ENCODE measurements around the gene ACTG2. TPM values are rescaled to one million over a fixed set of nuclear protein-coding genes. Genes with fewer than 3 reads are reported as not detected.

The ACTG2 gene
- total and polyA plus RNA-seq, 2 experiments from 2014 or later = 20.3 to 41.1 TPM

DNA sequence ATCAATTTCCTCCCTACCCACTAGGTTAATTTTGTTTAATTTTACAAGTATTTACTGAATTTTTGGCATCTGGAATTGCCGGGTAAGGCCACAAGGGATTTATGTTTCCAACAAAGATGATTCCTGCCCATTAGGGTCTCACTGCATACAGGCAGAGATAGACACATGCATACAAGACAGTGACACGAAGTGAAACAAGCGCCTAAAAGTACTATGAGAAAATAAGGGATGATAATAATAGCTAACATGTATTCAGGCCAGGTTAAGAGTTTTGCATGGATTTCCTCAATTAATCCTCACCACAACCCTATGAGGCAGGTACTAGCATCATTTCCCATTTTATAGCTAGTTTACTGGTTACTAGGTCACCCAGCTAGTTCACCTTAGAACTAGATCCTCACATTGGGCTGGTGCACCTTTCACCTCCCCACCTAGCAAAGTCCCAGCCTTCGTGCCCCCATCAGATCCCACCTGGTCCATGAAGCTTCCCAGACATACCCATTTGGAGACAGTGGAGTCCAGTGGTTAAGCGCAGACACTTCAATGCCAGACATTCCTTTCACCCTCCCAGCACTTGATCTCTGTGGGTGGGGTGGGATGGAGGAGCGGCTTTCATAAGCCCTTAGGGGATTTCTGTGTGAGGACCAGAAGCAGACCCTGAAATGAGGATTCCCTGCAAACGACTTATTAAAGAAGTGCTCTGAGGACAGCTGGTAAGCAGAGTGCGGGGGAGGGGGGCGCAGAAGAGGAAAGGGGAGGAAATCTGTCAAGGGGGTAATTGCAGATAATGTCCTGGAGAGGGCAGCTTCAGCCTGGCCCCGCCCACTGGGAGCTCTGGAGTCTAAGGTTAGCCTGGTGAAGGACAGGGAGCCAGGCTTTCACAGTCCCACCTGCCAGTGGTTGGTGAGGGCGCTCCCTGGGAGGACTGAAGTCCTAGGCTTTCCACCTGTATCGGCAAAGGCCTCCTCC lies 28.1 kb downstream of the ACTG2 start:
- DNase-seq (ENCODE audit: low spot score) = peak; percentile 55
- H3K79me2 ChIP-seq = no peaks in the 10 kb centered on the region
- H2AFZ ChIP-seq = no peak overlapping the region
- no peaks in the 10 kb centered on the region for H4K20me1 ChIP-seq (ENCODE audit: insufficient read depth, poor library complexity, severe bottlenecking)
- no peak overlapping the region for H3K27ac ChIP-seq
- no peak overlapping the region for H3K4me2 ChIP-seq
- no peak overlapping the region for H3K4me3 ChIP-seq
- no peaks in the 10 kb centered on the region for H3K4me1 ChIP-seq (ENCODE audit: insufficient read depth)
- H3K9me2 ChIP-seq (replicated peaks; ENCODE audit: insufficient read depth) = no peaks in the 10 kb centered on the region
- H3K36me3 ChIP-seq (replicated peaks; ENCODE audit: insufficient read depth, low read depth) = no peaks in the 10 kb centered on the region
- no peaks in the 10 kb centered on the region for H3K27me3 ChIP-seq
- TF ChIP-seq, protein P1, sequence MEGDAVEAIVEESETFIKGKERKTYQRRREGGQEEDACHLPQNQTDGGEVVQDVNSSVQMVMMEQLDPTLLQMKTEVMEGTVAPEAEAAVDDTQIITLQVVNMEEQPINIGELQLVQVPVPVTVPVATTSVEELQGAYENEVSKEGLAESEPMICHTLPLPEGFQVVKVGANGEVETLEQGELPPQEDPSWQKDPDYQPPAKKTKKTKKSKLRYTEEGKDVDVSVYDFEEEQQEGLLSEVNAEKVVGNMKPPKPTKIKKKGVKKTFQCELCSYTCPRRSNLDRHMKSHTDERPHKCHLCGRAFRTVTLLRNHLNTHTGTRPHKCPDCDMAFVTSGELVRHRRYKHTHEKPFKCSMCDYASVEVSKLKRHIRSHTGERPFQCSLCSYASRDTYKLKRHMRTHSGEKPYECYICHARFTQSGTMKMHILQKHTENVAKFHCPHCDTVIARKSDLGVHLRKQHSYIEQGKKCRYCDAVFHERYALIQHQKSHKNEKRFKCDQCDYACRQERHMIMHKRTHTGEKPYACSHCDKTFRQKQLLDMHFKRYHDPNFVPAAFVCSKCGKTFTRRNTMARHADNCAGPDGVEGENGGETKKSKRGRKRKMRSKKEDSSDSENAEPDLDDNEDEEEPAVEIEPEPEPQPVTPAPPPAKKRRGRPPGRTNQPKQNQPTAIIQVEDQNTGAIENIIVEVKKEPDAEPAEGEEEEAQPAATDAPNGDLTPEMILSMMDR (IDR thresholded peaks at IDR 0.05; ENCODE audit: poor library complexity) = peak; percentile 24
- no peak for TF ChIP-seq EZH2phosphoT487 (IDR thresholded peaks at IDR 0.05; ENCODE audit: low read depth, severe bottlenecking, unreplicated experiment)
- no peak for TF ChIP-seq EZH2 (IDR thresholded peaks at IDR 0.05; ENCODE audit: borderline replicate concordance)
- 47% methylated on average over 12 of the region's 12 CpGs for WGBS (ENCODE audit: low lambda C conversion rate, missing lambda C conversion rate)
- H3K9me3 ChIP-seq (ENCODE audit: low read depth) = no peaks in the 10 kb centered on the region

DNA sequence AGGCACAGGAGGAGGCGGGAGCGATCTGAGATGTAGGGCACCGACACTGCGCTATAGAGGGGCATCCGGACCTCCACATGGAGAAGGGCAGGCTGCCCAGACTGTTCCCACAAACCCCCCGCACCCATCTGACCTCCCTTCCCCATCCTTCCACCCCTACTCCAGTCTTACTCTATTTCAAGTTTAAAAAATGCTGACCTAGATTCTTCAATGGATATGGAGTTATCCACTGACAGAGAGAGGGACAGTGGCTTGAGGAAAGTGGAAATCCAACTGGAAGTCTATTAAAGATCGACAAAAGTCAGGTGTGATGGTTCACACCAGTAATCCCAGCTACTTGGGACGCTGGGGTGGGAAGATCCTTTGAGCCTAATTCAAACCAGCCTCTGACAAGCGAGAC lies 28.8 kb downstream of the ACTG2 start:
- DNase-seq (ENCODE audit: low spot score) = no peak
- Histone ChIP-seq H3K4me3 (no peak overlapping the region), H3K36me3 (replicated peaks; ENCODE audit: insufficient read depth, low read depth) (no peaks in the 10 kb centered on the region), H3K27me3 (no peaks in the 10 kb centered on the region), H4K20me1 (ENCODE audit: insufficient read depth, poor library complexity, severe bottlenecking) (no peaks in the 10 kb centered on the region), H3K27ac (no peak overlapping the region), H3K4me2 (no peak overlapping the region), H3K9me3 (ENCODE audit: low read depth) (no peaks in the 10 kb centered on the region), H2AFZ (no peak overlapping the region), H3K9me2 (replicated peaks; ENCODE audit: insufficient read depth) (no peaks in the 10 kb centered on the region), H3K4me1 (ENCODE audit: insufficient read depth) (no peaks in the 10 kb centered on the region), H3K79me2 (no peaks in the 10 kb centered on the region)
- 86% methylated on average over 5 of the region's 9 CpGs for WGBS (ENCODE audit: low lambda C conversion rate, missing lambda C conversion rate)
- TF ChIP-seq EZH2 (IDR thresholded peaks at IDR 0.05; ENCODE audit: borderline replicate concordance) (no peak), EZH2phosphoT487 (IDR thresholded peaks at IDR 0.05; ENCODE audit: low read depth, severe bottlenecking, unreplicated experiment) (no peak)
- TF ChIP-seq, protein P1 (IDR thresholded peaks at IDR 0.05; ENCODE audit: poor library complexity) = no peak

DNA sequence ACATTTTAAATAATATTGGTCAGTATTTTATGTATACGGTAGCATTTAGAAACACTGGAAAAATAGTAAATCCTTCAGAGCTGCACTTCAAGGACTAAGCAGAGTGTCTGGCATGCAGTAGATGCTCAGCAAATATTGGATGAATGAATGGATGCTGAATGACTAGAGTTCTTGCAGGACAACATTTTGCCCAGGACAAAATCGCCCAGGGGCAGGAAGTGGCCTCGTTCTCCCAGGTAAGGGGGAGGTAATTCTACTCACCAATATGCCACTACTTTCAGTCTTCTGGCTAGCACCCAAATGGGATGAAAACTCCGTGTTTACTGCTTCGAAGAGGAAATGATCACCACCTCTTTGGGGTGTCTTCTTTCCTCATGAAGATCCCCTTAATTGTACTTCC lies 29.9 kb downstream of the ACTG2 start:
- Histone ChIP-seq H3K4me1 (ENCODE audit: insufficient read depth) (peaks cover 2% of the 10 kb centered on the region), H2AFZ (no peak overlapping the region), H3K9me2 (replicated peaks; ENCODE audit: insufficient read depth) (no peaks in the 10 kb centered on the region), H3K4me2 (no peak overlapping the region), H3K9me3 (ENCODE audit: low read depth) (no peaks in the 10 kb centered on the region), H3K27ac (no peak overlapping the region), H3K27me3 (no peaks in the 10 kb centered on the region), H4K20me1 (ENCODE audit: insufficient read depth, poor library complexity, severe bottlenecking) (no peaks in the 10 kb centered on the region), H3K79me2 (peaks cover 7% of the 10 kb centered on the region), H3K36me3 (replicated peaks; ENCODE audit: insufficient read depth, low read depth) (no peaks in the 10 kb centered on the region), H3K4me3 (no peak overlapping the region)
- TF ChIP-seq EZH2phosphoT487 (IDR thresholded peaks at IDR 0.05; ENCODE audit: low read depth, severe bottlenecking, unreplicated experiment) = no peak
- TF ChIP-seq EZH2 (IDR thresholded peaks at IDR 0.05; ENCODE audit: borderline replicate concordance) = no peak
- TF ChIP-seq, protein P1 (IDR thresholded peaks at IDR 0.05; ENCODE audit: poor library complexity) = no peak
- 73% methylated on average over 5 of the region's 5 CpGs for WGBS (ENCODE audit: low lambda C conversion rate, missing lambda C conversion rate)
- no peak for DNase-seq (ENCODE audit: low spot score)

All from hepatocyte (in vitro differentiated cells).